ENCODE results near the gene ZNF207.
"Not testable (repeated sequence)": the region's sequence is repeated elsewhere in the genome, so short reads cannot be mapped to it uniquely, and the experiment has no call there.

ZNF207 gene

DNA sequence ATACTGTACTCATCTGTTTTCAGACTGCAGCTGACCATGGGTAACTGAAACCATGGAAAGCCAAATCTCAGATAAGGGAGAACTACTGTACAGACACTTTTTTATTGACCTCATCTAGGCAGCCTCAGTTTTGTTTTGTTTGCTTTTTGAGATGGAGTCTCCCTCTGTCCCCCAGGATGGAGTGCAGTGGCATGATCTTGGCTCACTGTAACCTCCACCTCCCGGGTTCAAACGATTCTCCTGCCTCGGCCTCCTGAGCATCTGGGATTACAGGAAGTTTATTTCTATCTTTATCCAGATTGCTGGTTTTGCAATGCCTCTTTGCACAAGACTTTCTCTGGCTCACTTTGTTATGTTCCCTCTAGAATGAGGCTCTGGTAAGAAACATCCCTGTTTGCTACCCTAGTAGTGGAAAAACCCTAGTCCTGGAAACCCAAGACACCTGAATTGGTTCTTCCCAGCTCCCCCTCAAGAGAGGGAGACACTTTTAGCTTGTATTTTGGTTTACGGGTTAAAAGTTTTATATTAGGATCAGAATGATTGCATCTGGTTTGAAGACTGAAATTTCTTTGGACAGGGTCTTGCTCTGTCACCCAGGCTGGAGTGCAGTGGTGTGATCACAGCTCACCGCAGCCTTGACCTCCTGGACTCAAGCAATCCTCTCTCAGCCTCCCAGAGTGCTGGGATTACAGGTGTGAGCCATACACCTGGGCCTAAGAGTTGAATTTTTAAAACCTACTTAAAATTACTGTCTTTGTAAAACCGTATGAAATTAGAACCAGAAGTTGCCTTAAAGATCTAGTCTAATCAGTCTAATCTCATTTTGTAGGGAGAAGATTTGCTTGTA is 38.9 kb downstream of the ZNF207 start:
- no peak for DNase-seq

DNA sequence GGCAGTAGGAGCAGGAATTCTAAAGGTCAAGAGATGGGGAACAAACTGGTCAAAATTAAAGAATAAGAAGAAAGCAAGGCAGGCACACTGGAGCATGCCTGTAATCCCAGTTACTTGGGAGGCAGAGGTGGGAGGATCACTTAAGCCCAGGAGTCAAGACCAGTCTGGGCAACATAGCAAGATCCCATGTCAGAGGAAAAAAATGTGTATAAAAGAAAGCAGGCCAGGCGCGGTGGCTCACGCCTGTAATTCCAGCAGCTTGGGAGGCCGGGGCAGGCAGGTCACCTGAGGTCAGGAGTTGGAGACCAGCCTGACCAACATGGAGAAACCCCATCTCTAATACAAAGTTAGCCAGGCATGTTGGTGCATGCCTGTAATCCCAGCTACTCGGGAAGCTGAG is 43.9 kb downstream of the ZNF207 start:
- no peak for DNase-seq

GRCh38 chr17:32396343-32396742 is 46.4 kb downstream of the ZNF207 start:
- no peak for DNase-seq

DNA sequence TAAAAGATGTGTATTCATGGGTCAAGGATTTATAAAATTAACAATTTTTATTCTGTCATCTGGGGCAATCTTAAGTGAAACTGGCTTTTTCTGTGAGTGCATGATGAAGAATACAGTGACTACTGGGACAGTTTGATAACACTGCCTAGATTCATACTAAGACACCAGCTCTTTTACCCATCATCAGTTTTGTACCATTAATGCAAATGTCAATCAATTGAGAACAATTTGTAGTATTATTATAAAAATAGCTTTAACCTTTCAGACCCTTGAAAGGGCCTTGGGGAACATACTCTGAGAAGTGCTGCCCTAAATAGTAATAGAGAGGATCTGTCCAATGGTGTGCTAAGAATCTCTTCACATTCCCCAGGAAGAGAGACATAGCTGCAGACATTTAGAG is 49.0 kb downstream of the ZNF207 start:
- no peak for DNase-seq

DNA sequence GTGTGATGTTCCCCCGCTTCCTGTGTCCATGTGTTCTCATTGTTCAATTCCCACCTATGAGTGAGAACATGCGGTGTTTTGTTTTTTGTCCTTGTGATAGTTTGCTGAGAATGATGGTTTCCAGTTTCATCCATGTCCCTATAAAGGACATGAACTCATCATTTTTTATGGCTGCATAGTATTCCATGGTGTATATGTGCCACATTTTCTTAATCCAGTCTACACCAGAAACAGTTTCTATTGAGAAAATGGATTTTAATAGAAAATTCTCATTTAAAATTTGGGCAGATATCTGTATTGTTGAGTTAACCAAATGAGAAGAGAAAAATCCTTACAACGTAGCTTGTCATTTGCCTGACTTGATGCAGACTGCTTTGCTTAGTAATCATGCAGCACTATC is 60.1 kb downstream of the ZNF207 start:
- DNase-seq: not testable (repeated sequence)

DNA sequence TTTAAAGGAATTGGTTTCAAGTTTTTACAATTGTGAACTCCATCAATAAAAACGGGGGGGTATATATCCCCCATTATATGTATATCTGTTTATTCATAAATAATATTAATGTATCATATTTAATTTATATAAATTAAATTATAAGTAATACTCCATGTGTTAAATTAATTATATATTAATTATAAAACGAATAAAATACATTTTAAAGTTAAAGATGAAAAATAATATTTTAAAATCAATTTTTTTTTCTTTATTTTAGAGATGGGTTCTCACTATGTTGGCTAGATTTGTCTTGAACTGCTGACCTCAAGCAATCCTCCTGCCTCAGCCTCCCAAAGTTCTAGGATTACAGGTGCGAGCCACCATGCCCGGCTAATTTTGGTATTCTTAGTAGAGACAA is 76.9 kb downstream of the ZNF207 start:
- no peak for DNase-seq

DNA sequence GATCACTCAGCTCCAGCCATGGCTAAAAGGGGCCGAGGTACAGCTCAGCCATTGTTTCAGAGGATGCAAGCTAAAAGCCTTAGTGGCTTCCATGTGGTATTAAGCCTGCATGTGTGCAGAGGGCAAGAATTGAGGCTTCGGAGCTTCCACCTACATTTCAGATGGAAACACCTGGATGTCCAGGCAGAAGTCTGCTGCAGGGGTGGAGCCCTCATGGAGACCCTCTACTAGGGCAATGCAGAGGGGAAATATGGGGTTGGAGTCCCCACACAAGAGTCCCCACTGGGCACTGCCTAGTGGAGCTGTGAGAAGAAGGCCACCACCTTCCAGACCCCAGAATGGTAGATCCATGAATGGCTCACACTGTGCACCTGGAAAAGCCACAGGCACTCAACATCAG is 79.6 kb downstream of the ZNF207 start:
- DNase-seq: no peak

Data from stimulated activated CD4-positive, alpha-beta T cell treated with anti-CD3 and anti-CD28 coated beads, Interleukin-1b, Interleukin-23, amount 100 ng/mL, for 48 hours (primary cell).